GM21737 (cell line): ENCODE measurements around the gene R3HCC1L.
A peak's percentile ranks its signal among the peaks of the same experiment; 100 is the strongest.
"Not testable (repeated sequence)": the region's sequence is repeated elsewhere in the genome, so short reads cannot be mapped to it uniquely, and the experiment has no call there.

Source experiments
- ATAC-seq: cut with Tn5 transposase; IDR thresholded peaks from one replicate; pipeline ENCODE4 v1.9.1; 2021; ENCODE audit warnings: mild to moderate bottlenecking, moderate library complexity; ENCODE audit not compliant: unreplicated experiment

R3HCC1L gene

GRCh38 chr10:98128802-98129201 lies 5.7 kb upstream of the R3HCC1L start:
- no peak for ATAC-seq

DNA sequence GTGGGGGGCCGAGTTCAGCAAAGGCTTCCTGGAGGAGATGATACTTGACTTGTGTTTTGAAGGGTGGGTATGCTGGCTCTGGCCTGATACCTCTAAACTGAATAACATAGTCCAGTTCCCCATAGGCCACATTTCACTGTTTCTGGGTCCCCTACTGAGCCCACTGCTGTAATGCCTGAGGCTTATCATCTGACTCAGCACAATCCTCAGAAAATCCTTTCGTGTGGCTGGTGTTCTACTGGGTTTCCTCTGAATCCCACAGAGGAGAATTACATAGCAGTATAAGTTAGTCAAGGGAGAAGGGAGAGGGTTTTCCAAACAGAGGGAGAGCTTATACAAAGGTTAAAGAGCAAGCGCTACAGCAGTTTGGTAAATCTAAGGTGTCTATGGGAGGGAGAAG lies 2.8 kb upstream of the R3HCC1L start:
- no peak for ATAC-seq

DNA sequence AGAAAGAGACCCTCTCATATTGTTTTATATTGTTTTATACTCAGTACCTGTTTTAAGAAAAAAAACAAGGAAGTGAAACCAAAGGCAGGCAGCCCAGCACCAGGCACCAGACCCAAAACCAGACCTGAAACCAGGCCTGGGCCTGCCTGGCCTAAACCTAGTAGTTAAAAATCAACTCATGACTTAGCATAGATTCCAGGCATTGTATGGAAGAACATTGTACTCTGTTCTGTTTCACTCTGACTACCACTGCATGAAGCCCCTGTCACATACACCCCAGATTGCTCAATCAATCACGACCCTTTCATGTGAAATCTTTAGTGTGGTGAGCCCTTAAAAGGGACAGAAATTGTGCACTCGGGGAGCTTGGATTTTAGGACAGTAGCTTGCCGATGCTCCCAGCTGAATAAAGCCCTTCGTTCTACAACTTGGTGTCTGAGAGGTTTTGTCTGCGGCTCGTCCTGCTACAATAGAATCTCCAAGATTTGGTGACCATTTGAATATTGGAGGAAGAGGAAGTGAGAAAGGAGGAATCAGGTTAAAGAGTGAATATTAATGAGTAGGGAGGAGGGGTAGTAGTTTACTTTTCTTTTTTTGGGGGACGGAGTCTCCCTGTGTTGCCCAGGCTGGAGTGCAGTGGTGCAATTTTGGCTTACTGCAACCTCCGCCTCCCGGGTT lies 1.2 kb upstream of the R3HCC1L start:
- ATAC-seq: peak; percentile 47

GRCh38 chr10:98134117-98134430 lies 383 bp upstream of the R3HCC1L start:
- ATAC-seq: no peak

DNA sequence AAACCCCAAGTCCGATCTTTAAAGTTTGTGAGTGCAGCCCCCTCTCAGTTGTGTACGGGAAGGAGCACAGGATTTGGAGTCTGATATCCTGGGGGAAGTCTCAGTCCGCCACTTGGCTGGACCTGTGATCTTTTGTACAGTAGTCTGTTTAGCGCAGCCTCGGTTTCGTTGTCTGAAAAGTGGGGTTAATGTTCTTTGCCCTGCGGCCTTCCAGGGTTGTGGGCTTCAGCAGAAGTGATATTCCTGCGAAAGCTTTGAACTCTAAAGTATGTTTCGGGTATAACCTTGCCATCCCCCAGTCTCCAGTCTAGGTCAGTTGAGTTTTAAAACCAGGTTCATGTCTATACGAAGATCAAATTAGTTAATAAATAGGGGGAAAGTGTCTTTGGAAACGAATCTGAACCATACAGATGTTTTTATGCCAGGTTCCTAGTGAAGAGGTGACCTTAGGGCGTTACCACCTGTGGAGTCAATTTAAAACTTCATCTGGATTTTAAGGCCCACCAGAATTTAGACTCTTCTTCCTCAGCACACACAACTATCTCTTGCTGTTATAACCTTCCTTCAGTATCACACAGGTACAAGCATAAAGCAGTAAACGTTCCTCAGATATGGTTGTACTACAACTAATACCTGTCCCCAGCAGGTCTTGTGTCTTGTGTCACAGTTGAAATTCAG lies 904 bp downstream of the R3HCC1L start:
- ATAC-seq: no peak

DNA sequence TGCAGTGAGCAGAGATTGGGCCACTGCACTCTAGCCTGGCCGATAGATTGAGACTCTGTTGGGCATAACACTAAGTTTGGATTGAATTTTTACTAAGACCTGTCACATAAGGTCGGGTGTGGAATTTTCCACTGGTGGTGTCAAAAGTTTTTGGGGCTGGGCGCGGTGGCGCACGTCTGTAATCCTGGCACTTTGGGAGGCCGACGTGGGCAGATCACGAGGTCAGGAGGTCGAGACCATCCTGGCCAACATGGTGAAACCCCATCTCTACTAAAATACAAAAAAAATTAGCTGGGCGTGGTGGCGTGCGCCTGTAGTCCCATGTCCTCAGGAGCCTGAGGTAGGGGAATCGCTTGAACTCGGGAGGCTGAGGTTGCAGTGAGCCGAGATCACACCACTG lies 2.3 kb downstream of the R3HCC1L start:
- ATAC-seq: not testable (repeated sequence)

DNA sequence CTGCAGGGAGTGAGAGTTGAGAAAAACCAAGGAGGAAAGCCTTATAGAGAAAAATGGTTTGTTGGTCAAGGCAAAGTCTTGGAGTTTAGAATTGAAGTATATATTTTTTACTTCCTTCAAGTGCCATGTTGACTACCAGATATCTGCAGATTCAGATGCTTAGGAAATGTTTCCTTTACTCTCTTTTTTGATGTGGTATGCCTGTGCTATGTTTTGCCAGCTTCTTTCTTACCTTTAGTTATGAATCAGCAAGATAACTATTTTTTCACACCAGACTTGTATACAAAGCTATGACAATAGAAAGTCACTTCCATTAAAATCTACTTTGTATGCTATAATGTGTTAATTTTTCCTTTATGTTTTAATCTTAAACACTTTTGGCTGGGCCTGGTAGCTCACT lies 3.6 kb downstream of the R3HCC1L start:
- ATAC-seq: no peak

DNA sequence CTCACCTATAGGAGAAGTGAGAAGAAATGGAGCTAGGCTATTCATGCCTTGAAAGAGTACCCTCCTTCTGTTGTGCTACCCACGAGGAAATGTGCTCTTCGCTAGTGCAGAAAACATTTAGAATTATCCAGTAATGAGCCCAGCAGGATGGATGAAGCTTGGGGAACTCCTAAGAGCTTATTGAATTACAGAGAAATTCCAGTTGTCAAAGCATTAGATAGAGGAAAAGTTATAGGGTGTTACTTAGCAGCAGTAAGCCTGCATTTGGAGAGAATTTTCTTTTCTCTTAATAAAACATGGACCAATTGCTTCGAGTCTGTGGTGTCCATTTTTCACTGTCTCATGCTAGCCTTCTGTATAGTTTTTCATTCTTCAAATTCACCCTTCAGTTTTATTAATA lies 5.0 kb downstream of the R3HCC1L start:
- ATAC-seq: no peak

GRCh38 chr10:98141484-98142073 lies 7.1 kb downstream of the R3HCC1L start:
- ATAC-seq: no peak

DNA sequence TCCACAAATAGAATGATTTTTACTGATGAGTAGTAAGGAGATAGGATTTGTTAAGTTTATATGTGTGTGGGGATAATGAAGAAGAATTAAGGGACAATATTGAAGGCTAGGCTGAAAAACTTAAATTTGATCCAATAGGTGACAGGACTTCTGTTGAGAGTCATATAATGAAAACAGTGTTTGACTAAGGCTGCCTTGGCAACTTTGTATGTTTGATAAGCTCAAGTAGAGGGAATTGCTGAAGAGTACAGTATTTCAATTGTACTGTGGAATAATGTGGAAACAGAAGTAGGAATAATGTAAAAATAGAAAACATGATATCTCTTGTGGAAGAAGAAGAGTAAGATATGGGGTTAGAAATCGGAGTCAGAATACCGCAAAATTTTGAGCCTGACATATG lies 10.5 kb downstream of the R3HCC1L start:
- no peak for ATAC-seq

- ATAC-seq: no peak
Measured at GRCh38 chr10:98149858-98150257, 15.4 kb downstream of the R3HCC1L start.

DNA sequence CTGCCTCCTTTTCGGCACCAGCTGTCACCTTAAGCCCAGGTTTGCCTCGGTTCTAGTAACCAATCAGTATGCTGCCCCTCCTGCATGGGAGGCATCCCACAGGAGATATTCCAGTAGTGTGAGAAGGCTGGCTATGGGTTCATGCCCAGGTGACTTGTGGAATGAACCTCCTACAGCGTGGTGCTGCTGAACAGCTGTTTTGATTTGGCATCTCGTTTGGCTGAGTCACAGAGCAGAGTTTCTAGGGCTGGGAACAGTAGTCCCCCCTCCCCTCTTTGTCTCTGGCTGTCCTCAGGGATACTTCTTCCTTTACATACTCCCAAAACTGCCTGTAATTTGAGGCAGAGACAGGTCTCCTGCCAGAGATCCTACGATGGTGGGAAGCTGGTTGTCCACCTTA lies 16.1 kb downstream of the R3HCC1L start:
- ATAC-seq: no peak

GRCh38 chr10:98152778-98153177 lies 18.3 kb downstream of the R3HCC1L start:
- not testable (repeated sequence) for ATAC-seq

DNA sequence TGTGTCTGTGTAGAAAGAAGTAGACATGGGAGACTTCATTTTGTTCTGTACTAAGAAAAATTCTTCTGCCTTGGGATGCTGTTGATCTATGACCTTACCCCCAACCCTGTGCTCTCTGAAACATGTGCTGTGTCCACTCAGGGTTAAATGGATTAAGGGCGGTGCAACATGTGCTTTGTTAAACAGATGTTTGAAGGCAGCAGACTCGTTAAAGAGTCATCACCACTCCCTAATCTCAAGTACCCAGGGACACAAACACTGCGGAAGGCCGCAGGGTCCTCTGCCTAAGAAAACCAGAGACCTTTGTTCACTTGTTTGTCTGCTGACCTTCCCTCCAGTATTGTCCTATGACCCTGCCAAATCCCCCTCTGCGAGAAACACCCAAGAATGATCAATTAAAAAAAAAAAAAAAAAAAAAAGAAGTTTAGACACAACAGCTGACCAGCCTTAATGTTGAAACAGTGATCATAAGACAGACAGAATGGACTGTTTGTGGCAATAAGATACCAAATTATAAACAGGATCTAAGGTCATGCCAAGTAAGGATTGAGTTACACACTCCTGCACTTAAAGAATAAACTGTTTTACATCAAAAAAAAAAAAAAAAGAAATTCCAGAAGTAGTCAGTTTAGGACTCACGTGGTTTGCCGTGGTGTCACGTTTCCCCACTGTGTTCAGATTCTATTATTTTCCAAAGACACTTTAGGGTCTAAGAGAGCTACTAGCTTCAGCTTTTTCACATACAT lies 18.9 kb downstream of the R3HCC1L start:
- not testable (repeated sequence) for ATAC-seq

GRCh38 chr10:98154076-98154475 lies 19.6 kb downstream of the R3HCC1L start:
- ATAC-seq: no peak

GRCh38 chr10:98158576-98158975 lies 24.1 kb downstream of the R3HCC1L start:
- no peak for ATAC-seq

GRCh38 chr10:98163941-98164340 lies 29.5 kb downstream of the R3HCC1L start:
- ATAC-seq: no peak

- peak; percentile 47 for ATAC-seq
Measured at GRCh38 chr10:98167191-98167590, 32.7 kb downstream of the R3HCC1L start.

- ATAC-seq: peak; percentile 51
Measured at GRCh38 chr10:98168147-98168546, 33.7 kb downstream of the R3HCC1L start.

DNA sequence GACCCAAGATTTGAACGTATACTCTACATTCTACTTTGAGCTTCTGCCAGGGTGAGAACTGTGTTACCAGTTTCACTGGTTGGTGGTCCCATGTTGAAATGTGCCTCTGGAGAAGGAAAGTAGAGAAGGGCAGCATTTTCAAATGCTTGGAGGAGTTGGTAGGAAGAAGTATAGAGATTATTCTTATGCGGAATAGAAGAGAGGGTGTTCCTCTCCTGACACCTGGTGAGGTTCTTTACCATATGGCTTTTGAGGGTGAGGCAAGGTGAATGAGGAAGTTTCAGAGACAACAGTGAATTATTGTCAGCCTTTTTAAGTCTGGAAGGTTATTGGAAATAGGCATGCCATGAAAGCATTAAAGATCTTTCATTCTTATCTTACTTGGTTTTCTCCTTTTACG lies 34.3 kb downstream of the R3HCC1L start:
- no peak for ATAC-seq

DNA sequence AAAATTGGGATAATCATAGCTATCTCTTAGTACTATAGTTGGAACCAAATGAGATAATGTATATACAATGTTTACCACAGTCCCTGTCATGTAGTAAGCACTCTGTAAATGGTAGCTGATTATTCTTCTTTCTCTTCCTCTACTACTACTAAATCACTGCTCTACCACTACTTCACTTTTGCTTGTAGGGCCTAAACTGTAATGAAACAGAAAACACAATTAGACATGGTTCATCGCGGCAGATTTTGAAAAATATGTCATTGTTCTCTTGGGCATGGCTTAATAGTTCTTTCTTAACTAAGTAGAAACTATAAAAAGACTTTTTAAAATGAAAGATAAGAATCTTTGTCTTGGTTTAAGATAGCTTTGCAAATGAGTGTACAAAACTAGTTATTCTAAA lies 34.9 kb downstream of the R3HCC1L start:
- no peak for ATAC-seq
